ENCODE results near the gene C11orf65. TPM values are rescaled to one million over a fixed set of nuclear protein-coding genes. Genes with fewer than 3 reads are reported as not detected.

The C11orf65 gene
- total RNA-seq (2022) = not detected in 2 replicates
- percentile 24 among the genes with signal in this experiment for Bru-seq, nascent RNA
- BruChase-seq, experiment 1, labeled RNA remaining after a 6-hour chase = percentile 15 among the genes with signal in this experiment
- BruChase-seq, experiment 2, labeled RNA remaining after a 2-hour chase = percentile 17 among the genes with signal in this experiment
- long read RNA-seq = 0 reads

GRCh38 chr11:108467091-108467823 is at the start of gene C11orf65:
C11orf65 (minus strand) TSS chr11:108467529; CDS start chr11:108461559, 5,970 bp downstream.
- CTCF ChIA-PET = no interaction called here
- intact Hi-C loops (cut with micrococcal nuclease; ENCODE audit: unreplicated experiment) = loop anchor here (1.0 kb wide), 1 partner anchor 30 kb away; no protein-coding TSS in a partner anchor
- Mint-ChIP-seq H3K27ac (ENCODE audit: unreplicated experiment) (peak within 1 kb of the TSS; percentile 100), H3K4me1 (ENCODE audit: low read depth, unreplicated experiment) (no peaks in the 10 kb centered on the region), H3K9me3 (ENCODE audit: low read depth, unreplicated experiment) (no peaks in the 10 kb centered on the region), H3K36me3 (ENCODE audit: insufficient read depth, unreplicated experiment) (peaks cover 10% of the 10 kb centered on the region), H3K27me3 (ENCODE audit: unreplicated experiment) (no peaks in the 10 kb centered on the region), H3K4me3 (ENCODE audit: low read depth, unreplicated experiment) (peak within 1 kb of the TSS; percentile 98)
- DNase-seq = peak; percentile 90
- TF ChIP-seq CTCF (IDR thresholded peaks at IDR 0.05; ENCODE audit: unreplicated experiment) = no peak
- BruUV-seq (replicated peaks) = TSS peak; percentile 96

GRCh38 chr11:108516125-108516524 is 48.8 kb upstream of the C11orf65 start:
- no peak for DNase-seq
- BruUV-seq (replicated peaks) = no TSS peak
- Mint-ChIP-seq H3K9me3 (ENCODE audit: low read depth, unreplicated experiment) (no peaks in the 10 kb centered on the region), H3K4me3 (ENCODE audit: low read depth, unreplicated experiment) (no peak overlapping the region), H3K27me3 (ENCODE audit: unreplicated experiment) (no peaks in the 10 kb centered on the region), H3K4me1 (ENCODE audit: low read depth, unreplicated experiment) (no peaks in the 10 kb centered on the region), H3K27ac (ENCODE audit: unreplicated experiment) (no peak overlapping the region), H3K36me3 (ENCODE audit: insufficient read depth, unreplicated experiment) (no peaks in the 10 kb centered on the region)
- CTCF ChIA-PET = no interaction called here
- intact Hi-C loops (cut with micrococcal nuclease; ENCODE audit: unreplicated experiment) = no loop called here
- TF ChIP-seq CTCF (IDR thresholded peaks at IDR 0.05; ENCODE audit: unreplicated experiment) = no peak

- intact Hi-C loops (cut with micrococcal nuclease; ENCODE audit: unreplicated experiment) = no loop called here
- H3K36me3 Mint-ChIP-seq (ENCODE audit: insufficient read depth, unreplicated experiment) = no peaks in the 10 kb centered on the region
- no peak overlapping the region for H3K4me3 Mint-ChIP-seq (ENCODE audit: low read depth, unreplicated experiment)
- peaks cover 10% of the 10 kb centered on the region for H3K4me1 Mint-ChIP-seq (ENCODE audit: low read depth, unreplicated experiment)
- H3K9me3 Mint-ChIP-seq (ENCODE audit: low read depth, unreplicated experiment) = no peaks in the 10 kb centered on the region
- DNase-seq = no peak
- BruUV-seq (replicated peaks) = no TSS peak
- H3K27me3 Mint-ChIP-seq (ENCODE audit: unreplicated experiment) = no peaks in the 10 kb centered on the region
- no peak overlapping the region for H3K27ac Mint-ChIP-seq (ENCODE audit: unreplicated experiment)
- TF ChIP-seq CTCF (IDR thresholded peaks at IDR 0.05; ENCODE audit: unreplicated experiment) = no peak
- CTCF ChIA-PET = no interaction called here
Measured at GRCh38 chr11:108512708-108513107, 45.4 kb upstream of the C11orf65 start.

- intact Hi-C loops (cut with micrococcal nuclease; ENCODE audit: unreplicated experiment) = no loop called here
- no peaks in the 10 kb centered on the region for H3K27me3 Mint-ChIP-seq (ENCODE audit: unreplicated experiment)
- DNase-seq = no peak
- BruUV-seq (replicated peaks) = no TSS peak
- no peaks in the 10 kb centered on the region for H3K9me3 Mint-ChIP-seq (ENCODE audit: low read depth, unreplicated experiment)
- CTCF ChIA-PET = no interaction called here
- no peak for TF ChIP-seq CTCF (IDR thresholded peaks at IDR 0.05; ENCODE audit: unreplicated experiment)
- H3K4me3 Mint-ChIP-seq (ENCODE audit: low read depth, unreplicated experiment) = no peak overlapping the region
- H3K4me1 Mint-ChIP-seq (ENCODE audit: low read depth, unreplicated experiment) = peaks cover 10% of the 10 kb centered on the region
- no peaks in the 10 kb centered on the region for H3K36me3 Mint-ChIP-seq (ENCODE audit: insufficient read depth, unreplicated experiment)
- no peak overlapping the region for H3K27ac Mint-ChIP-seq (ENCODE audit: unreplicated experiment)
Measured at GRCh38 chr11:108511851-108512474, 44.6 kb upstream of the C11orf65 start.
